Naive thymus-derived CD4-positive, alpha-beta T cell (primary cell): ENCODE data around the gene TAGLN3. TPM values are rescaled to one million over a fixed set of nuclear protein-coding genes. Genes with fewer than 3 reads are reported as not detected.
"Not testable (repeated sequence)": the region's sequence is repeated elsewhere in the genome, so short reads cannot be mapped to it uniquely, and the experiment has no call there.

Source experiments
- ATAC-seq: fragments of 150-1000 bp; cut with Tn5 transposase; 2 replicates; pipeline ENCODE4 v1.10.0; 2021; ENCODE audit warnings: mild to moderate bottlenecking, moderate library complexity
- CTCF ChIA-PET: fragments of 350-600 bp; sonication (Branson Sonifier 250); formaldehyde crosslinking; loops from one replicate; lab custom pipeline; 2021; ENCODE audit warnings: antibody characterized with exemption; lab: Charles Lee
- POLR2A ChIA-PET: fragments of 350-600 bp; sonication (Branson Sonifier 250); formaldehyde crosslinking; loops from one replicate; lab custom pipeline; 2021; ENCODE audit warnings: antibody characterized with exemption, inconsistent platforms; lab: Charles Lee
- DNase-seq, 9 donors: peaks; one replicate each; pipeline versions ENCODE4 v3.0.0 to v3.0.0-alpha.2; 2020 to 2022; ENCODE audit warnings: mixed read lengths in 1 of 9
- H3K27ac ChIP-seq: one replicate; pipeline ENCODE4 v1.7.0; 2013; ENCODE audit warnings: mild to moderate bottlenecking, low read depth, low read length, moderate library complexity
- H3K27me3 ChIP-seq, 2 donors: one replicate each; pipeline ENCODE4 v1.7.0; 2013; ENCODE audit warnings: low read length in 2 of 2, mild to moderate bottlenecking in 2 of 2, moderate library complexity in 2 of 2; ENCODE audit not compliant: control insufficient read depth in 2 of 2, insufficient read depth in 2 of 2
- H3K36me3 ChIP-seq, 3 experiments: 1 replicate in 2 of 3; 2 replicates in 1 of 3; pipeline ENCODE4 v1.7.0; 2013; ENCODE audit warnings: low read length in 3 of 3, mild to moderate bottlenecking in 3 of 3, moderate library complexity in 1 of 3; ENCODE audit not compliant: insufficient read depth in 3 of 3, control insufficient read depth in 2 of 3
- H3K4me1 ChIP-seq, 2 donors: one replicate each; pipeline ENCODE4 v1.7.0; 2013; ENCODE audit warnings: low read length in 2 of 2, mild to moderate bottlenecking in 2 of 2, moderate library complexity in 1 of 2; ENCODE audit not compliant: control insufficient read depth in 2 of 2, insufficient read depth in 2 of 2
- H3K4me3 ChIP-seq: 2 replicates; pipeline ENCODE4 v1.7.0; 2013; ENCODE audit warnings: mild to moderate bottlenecking, low read length
- H3K9me3 ChIP-seq, 3 experiments: 1 replicate in 2 of 3; 2 replicates in 1 of 3; pipeline ENCODE4 v1.7.0; 2013; ENCODE audit warnings: low read length in 3 of 3; ENCODE audit not compliant: control insufficient read depth in 2 of 3
- H3K27ac Mint-ChIP-seq, 9 donors: one replicate each; pipeline ENCODE4 v1.8.0; 2020 to 2022; ENCODE audit warnings: mixed read lengths in 9 of 9, mild to moderate bottlenecking in 8 of 9, moderate library complexity in 5 of 9, inconsistent platforms in 2 of 9
- H3K27me3 Mint-ChIP-seq, 5 donors: one replicate each; pipeline ENCODE4 v1.8.0; 2021 to 2022; ENCODE audit warnings: mixed read lengths in 5 of 5, mild to moderate bottlenecking in 1 of 5
- H3K36me3 Mint-ChIP-seq, 5 donors: one replicate each; pipeline ENCODE4 v1.8.0; 2020 to 2022; ENCODE audit warnings: mixed read lengths in 5 of 5, mild to moderate bottlenecking in 3 of 5, inconsistent platforms in 1 of 5
- H3K4me1 Mint-ChIP-seq, 7 donors: one replicate each; pipeline ENCODE4 v1.8.0; 2020 to 2022; ENCODE audit warnings: mixed read lengths in 7 of 7, mild to moderate bottlenecking in 3 of 7, inconsistent platforms in 1 of 7
- H3K4me3 Mint-ChIP-seq, 10 donors: one replicate each; pipeline ENCODE4 v1.8.0; 2020 to 2022; ENCODE audit warnings: mild to moderate bottlenecking in 10 of 10, mixed read lengths in 10 of 10, moderate library complexity in 6 of 10, inconsistent platforms in 2 of 10
- H3K9me3 Mint-ChIP-seq, 11 donors: one replicate each; pipeline ENCODE4 v1.8.0; 2020 to 2022; ENCODE audit warnings: mixed read lengths in 11 of 11, mild to moderate bottlenecking in 4 of 11, inconsistent platforms in 1 of 11, moderate library complexity in 1 of 11
- intact Hi-C, 2 donors: fragments of 100-400 bp; cut with micrococcal nuclease; formaldehyde crosslinking; loops; one replicate each; pipeline ENCODE4 v1.15.1; 2023
- polyA plus RNA-seq, 2 donors: library from polyadenylated mRNA; unstranded; fragments of 300-500 nt; fragmentation: Illumina TruSeq; gene quantifications; one replicate each; pipeline ENCODE4 v1.2.3, GENCODE V29; 2021
- total RNA-seq, 6 experiments: library from RNA in 5 of 6; stranded (reverse) in 5 of 6; gene quantifications; 1 replicate in 5 of 6; 2 replicates in 1 of 6; pipeline ENCODE4 v1.2.3 and lab custom pipeline; 2021 to 2026

Gene TAGLN3
- total and polyA plus RNA-seq, 7 experiments from 2014 or later, result 0.51 TPM; not detected in 6

- Mint-ChIP-seq H3K4me3 (no peak overlapping the region), H3K9me3 (no peaks in the 10 kb centered on the region), H3K27ac (no peak overlapping the region), H3K36me3 (peaks cover 0 to 6% (median 0%) of the 10 kb centered on the region in 5 donors), H3K27me3 (peaks cover 0 to 4% (median 0%) of the 10 kb centered on the region in 5 donors), H3K4me1 (no peaks in the 10 kb centered on the region)
- ATAC-seq, result no peak
- Histone ChIP-seq H3K4me1 (no peaks in the 10 kb centered on the region), H3K9me3 (no peaks in the 10 kb centered on the region), H3K27ac (no peak overlapping the region), H3K27me3 (no peaks in the 10 kb centered on the region), H3K36me3 (no peaks in the 10 kb centered on the region), H3K4me3 (no peak overlapping the region)
- ChIA-PET POLR2A (interaction anchor here (0.6 to 0.7 kb wide), 2 partner anchors 8 to 102 kb away, joined by 3 read pairs; no protein-coding TSS in a partner anchor), CTCF (interaction anchor here (1.1 to 1.2 kb wide), 2 partner anchors 12 to 16 kb away, joined by 3 to 4 read pairs; no protein-coding TSS in a partner anchor)
- no peak for DNase-seq
- intact Hi-C loops, result no loop called here
Measured at GRCh38 chr3:112032098-112032731, 33.5 kb downstream of the TAGLN3 start.

DNA sequence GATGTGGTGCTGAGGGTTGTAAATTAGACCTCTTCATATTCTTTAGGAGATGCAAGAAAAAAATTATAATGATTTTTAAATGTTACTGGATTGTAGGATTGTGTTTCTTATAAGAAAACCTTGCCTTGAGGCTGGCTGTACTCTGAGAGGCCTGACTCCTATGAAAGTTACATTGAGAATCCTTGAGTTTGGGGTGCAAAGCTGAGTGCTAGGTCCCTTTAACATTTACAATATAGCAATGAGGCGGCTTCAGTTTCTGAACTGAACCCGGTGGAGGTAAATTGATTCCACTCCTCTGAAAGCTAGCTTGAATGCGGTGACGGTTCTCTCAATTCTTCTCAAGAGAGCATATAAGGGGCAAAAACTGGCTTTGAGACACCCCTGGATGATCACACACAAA lies 35.7 kb downstream of the TAGLN3 start, which contains the start of gene TMPRSS7:
TMPRSS7 (plus strand) TSS at position 301 of the 400 bp plus-strand sequence. CDS start 110 bp downstream, outside the sequence.
- Histone ChIP-seq H3K27ac (no peak within 1 kb of the TSS), H3K9me3 (no peaks in the 10 kb centered on the region), H3K4me1 (no peaks in the 10 kb centered on the region), H3K27me3 (no peaks in the 10 kb centered on the region), H3K36me3 (no peaks in the 10 kb centered on the region), H3K4me3 (no peak within 1 kb of the TSS)
- peaks cover 0 to 4% (median 0%) of the 10 kb centered on the region in 11 donors for H3K9me3 Mint-ChIP-seq
- H3K36me3 Mint-ChIP-seq, result peaks cover 0 to 6% (median 0%) of the 10 kb centered on the region in 5 donors
- ChIA-PET POLR2A (no interaction called here), CTCF (interaction anchor here (1.0 kb wide), 2 partner anchors 9 to 21 kb away, joined by 3 read pairs; no protein-coding TSS in a partner anchor)
- peaks cover 0 to 4% (median 0%) of the 10 kb centered on the region in 5 donors for H3K27me3 Mint-ChIP-seq
- no peaks in the 10 kb centered on the region for H3K4me1 Mint-ChIP-seq
- H3K27ac Mint-ChIP-seq, result no peak within 1 kb of the TSS
- ATAC-seq (no peak), DNase-seq (no peak)
- intact Hi-C loops, result no loop called here
- no peak within 1 kb of the TSS for H3K4me3 Mint-ChIP-seq

DNA sequence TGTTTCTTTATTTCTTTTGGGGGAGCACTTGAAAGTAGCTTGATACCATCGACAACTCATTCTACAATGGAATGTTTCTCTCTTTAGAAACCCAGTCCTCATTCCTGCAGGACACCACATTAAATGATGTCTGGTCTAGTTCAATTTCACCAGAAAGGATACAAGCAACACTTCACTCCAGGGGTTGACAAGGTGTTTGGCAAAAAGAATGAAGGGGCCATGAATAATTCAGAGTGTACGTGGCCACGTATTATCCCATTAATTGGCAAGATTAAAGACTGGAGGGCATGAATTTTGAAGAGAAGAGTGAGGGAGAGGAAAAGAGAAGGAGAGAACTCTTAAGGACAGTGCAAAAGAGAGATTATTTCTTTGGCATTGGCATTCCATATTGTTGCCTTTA lies 36.5 kb downstream of the TAGLN3 start:
- no peak overlapping the region for H3K4me3 ChIP-seq
- no peaks in the 10 kb centered on the region for H3K36me3 ChIP-seq
- H3K4me3 Mint-ChIP-seq, result no peak overlapping the region
- intact Hi-C loops, result no loop called here
- peaks cover 0 to 6% (median 0%) of the 10 kb centered on the region in 5 donors for H3K36me3 Mint-ChIP-seq
- DNase-seq (no peak), ATAC-seq (no peak)
- no peak overlapping the region for H3K27ac Mint-ChIP-seq
- CTCF ChIA-PET, result interaction anchor here (1.0 kb wide), 2 partner anchors 8 to 21 kb away, joined by 3 read pairs; no protein-coding TSS in a partner anchor
- H3K9me3 ChIP-seq, result no peaks in the 10 kb centered on the region
- no peaks in the 10 kb centered on the region for H3K4me1 Mint-ChIP-seq
- H3K27ac ChIP-seq, result no peak overlapping the region
- POLR2A ChIA-PET, result no interaction called here
- H3K27me3 ChIP-seq, result no peaks in the 10 kb centered on the region
- H3K9me3 Mint-ChIP-seq, result peaks cover 0 to 4% (median 0%) of the 10 kb centered on the region in 11 donors
- peaks cover 0 to 2% (median 0%) of the 10 kb centered on the region in 5 donors for H3K27me3 Mint-ChIP-seq
- H3K4me1 ChIP-seq, result no peaks in the 10 kb centered on the region

GRCh38 chr3:112037194-112037593 lies 38.5 kb downstream of the TAGLN3 start:
- H3K27ac Mint-ChIP-seq, H3K27me3 Mint-ChIP-seq, H3K27me3 ChIP-seq, H3K4me3 ChIP-seq, DNase-seq, CTCF ChIA-PET, intact Hi-C loops, H3K4me1 ChIP-seq, H3K4me1 Mint-ChIP-seq, H3K36me3 ChIP-seq, H3K4me3 Mint-ChIP-seq, ATAC-seq, H3K9me3 ChIP-seq, H3K36me3 Mint-ChIP-seq, H3K9me3 Mint-ChIP-seq, POLR2A ChIA-PET, H3K27ac ChIP-seq: not testable (repeated sequence)

DNA sequence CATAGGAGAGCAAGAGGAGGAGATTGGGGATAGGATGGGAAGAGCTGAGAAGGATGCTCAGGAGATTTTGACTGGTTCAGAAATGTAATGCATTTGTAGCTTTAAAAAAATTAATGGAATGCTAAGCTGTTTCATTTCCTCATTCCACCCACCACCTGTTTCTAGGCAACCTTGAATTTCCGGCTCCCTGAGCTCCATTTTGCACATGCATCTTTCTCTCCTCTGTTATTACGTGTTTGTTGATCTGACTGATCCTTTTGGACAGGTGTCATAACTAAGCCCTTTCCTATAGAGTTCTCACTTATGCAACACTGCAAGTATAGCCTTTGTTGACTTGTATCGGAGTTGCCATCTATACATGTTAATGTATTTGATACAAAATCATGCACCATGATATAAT lies 40.1 kb downstream of the TAGLN3 start:
- no peaks in the 10 kb centered on the region for H3K36me3 ChIP-seq
- intact Hi-C loops, result no loop called here
- ChIA-PET POLR2A (interaction anchor here (0.7 kb wide), 1 partner anchor 949 kb away, joined by 4 read pairs; no protein-coding TSS in a partner anchor), CTCF (no interaction called here)
- no peak overlapping the region for H3K4me3 Mint-ChIP-seq
- H3K27me3 ChIP-seq, result no peaks in the 10 kb centered on the region
- H3K4me3 ChIP-seq, result no peak overlapping the region
- H3K36me3 Mint-ChIP-seq, result no peaks in the 10 kb centered on the region
- H3K27ac ChIP-seq, result no peak overlapping the region
- ATAC-seq, result no peak
- no peaks in the 10 kb centered on the region for H3K4me1 Mint-ChIP-seq
- H3K27me3 Mint-ChIP-seq, result no peaks in the 10 kb centered on the region
- no peaks in the 10 kb centered on the region for H3K4me1 ChIP-seq
- no peaks in the 10 kb centered on the region for H3K9me3 ChIP-seq
- DNase-seq, result no peak
- H3K27ac Mint-ChIP-seq, result no peak overlapping the region
- peaks cover 0 to 4% (median 0%) of the 10 kb centered on the region in 11 donors for H3K9me3 Mint-ChIP-seq

DNA sequence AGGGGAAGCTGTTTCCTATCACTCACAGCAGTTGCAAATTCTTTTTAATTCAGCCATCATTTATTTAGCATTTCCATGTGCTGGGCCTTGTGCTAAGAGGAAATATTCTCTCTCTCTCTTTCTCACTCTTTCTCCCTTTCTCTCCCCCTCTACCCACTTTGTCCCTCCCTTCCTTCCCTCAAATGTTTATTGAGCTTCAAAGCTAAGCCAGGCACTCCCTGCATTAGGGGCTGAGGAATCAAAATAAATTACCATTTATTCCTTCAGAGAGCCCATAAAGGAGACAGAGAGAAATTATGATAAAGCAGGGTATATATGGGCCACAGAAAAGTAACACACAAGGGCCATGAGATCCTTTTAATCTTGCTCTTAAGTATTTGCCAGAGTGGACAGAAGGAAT lies 42.6 kb downstream of the TAGLN3 start:
- no peaks in the 10 kb centered on the region for H3K4me1 ChIP-seq
- no peak overlapping the region for H3K27ac ChIP-seq
- no peak overlapping the region for H3K4me3 Mint-ChIP-seq
- CTCF ChIA-PET, result no interaction called here
- no peaks in the 10 kb centered on the region for H3K27me3 Mint-ChIP-seq
- ATAC-seq (no peak), DNase-seq (no peak)
- H3K9me3 ChIP-seq, result no peaks in the 10 kb centered on the region
- no peaks in the 10 kb centered on the region for H3K27me3 ChIP-seq
- H3K27ac Mint-ChIP-seq, result no peak overlapping the region
- H3K4me1 Mint-ChIP-seq, result no peaks in the 10 kb centered on the region
- intact Hi-C loops, result loop anchor here in 1 of 2 donors (5.0 kb wide), 1 partner anchor 46 kb away; the partner anchor contains the start of gene C3orf52
- H3K36me3 Mint-ChIP-seq, result no peaks in the 10 kb centered on the region
- H3K4me3 ChIP-seq, result no peak overlapping the region
- H3K36me3 ChIP-seq, result no peaks in the 10 kb centered on the region
- peaks cover 0 to 4% (median 0%) of the 10 kb centered on the region in 11 donors for H3K9me3 Mint-ChIP-seq
- POLR2A ChIA-PET, result interaction anchor here (0.6 to 1.2 kb wide), 2 partner anchors 13 to 18 kb away, joined by 3 to 5 read pairs; no protein-coding TSS in a partner anchor
